Putamen (tissue), 1 donor: ENCODE measurements around the gene PTPRK.

ENCODE experiments used
- DNase-seq: peaks from one replicate; pipeline ENCODE4 v3.0.0-alpha.2; 2016; ENCODE audit warnings: low spot score

Gene PTPRK

DNA sequence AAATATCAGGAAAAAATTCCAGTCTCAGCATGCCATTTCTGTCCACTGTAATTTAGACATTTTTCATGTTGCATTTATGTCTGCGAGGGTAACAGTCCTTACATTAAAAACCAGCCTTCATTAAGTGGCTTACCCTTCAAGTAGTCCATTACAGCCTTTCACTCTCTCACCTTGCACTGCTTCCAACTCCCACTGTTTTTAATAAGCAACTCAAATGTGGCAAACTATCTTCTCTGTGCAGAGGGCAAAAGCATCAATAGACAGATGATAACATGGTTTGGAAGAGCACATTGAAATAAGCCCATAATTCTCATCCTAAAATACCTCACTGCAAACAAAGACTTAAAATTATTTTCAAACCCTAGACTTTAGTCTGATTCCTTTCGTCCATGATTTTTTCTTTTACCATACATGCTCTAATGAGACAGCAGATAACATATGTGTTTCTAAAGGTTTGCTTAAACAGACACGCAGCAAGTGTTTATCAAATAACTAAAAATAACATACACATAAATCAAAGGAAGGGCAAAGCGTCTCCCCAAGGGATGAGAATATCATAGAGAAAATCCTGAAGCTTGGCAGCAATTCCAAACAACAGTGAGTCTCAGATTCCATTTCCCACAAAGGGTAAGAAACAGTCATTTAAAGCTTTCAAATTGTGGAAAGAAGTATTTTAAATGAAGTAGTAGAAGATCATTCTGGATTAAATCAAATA lies 130.4 kb downstream of the PTPRK start:
- DNase-seq, result no peak

DNA sequence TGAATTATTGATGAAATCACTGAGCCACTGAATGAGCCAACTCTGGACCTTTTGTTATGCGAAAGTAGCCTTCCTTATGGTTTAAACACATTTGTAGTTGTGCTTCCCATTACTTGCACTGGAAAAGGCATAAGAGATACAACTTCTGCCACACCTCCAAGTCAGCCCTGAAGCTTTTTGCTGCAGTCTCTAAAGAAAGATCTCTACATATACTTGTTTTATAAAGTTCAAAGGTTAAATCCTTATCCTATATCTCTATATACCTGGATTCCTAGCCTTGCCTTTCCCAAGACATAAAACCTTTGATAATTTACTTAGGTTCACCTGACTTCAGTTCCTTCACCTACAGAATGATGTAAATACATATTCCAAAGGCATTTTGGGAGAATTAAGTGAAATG lies 132.0 kb downstream of the PTPRK start:
- DNase-seq, result no peak

DNA sequence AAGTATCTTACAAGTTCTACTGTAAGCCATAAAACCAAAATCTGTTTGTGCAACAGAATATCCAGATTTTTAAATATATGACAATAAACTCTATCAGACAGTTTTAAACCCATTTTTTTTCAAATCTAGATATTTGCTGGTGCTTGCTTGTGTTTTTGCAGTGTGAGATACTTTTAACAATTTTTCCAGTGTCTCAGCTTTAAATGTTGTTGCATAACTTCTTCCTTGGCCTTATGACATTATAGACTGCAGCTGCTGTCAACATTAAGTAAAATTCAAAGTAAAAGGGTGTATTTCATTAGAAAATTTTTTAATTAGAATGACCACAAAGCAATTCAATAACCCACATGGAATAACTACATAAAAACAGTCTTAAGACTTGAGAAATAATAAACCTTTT lies 139.5 kb downstream of the PTPRK start:
- DNase-seq, result no peak

DNA sequence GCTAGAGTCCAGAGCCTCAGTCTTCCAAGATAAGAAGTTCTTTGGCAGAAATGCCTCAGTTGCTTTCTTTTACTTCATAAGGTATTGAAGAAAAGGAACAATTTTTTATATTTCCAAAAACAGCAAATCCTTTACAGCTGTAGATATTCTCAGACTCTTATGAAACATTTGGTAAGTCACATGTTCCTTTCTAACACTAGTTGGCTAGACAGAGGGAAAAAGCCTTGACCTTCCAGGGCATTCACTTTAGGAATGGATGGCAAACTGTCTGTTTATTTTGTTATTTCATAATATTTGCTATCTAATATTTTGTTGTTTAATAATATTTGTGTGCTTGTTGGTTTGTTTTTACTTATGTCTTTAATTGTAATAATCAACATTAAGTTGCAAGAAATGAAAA lies 140.8 kb downstream of the PTPRK start:
- no peak for DNase-seq

DNA sequence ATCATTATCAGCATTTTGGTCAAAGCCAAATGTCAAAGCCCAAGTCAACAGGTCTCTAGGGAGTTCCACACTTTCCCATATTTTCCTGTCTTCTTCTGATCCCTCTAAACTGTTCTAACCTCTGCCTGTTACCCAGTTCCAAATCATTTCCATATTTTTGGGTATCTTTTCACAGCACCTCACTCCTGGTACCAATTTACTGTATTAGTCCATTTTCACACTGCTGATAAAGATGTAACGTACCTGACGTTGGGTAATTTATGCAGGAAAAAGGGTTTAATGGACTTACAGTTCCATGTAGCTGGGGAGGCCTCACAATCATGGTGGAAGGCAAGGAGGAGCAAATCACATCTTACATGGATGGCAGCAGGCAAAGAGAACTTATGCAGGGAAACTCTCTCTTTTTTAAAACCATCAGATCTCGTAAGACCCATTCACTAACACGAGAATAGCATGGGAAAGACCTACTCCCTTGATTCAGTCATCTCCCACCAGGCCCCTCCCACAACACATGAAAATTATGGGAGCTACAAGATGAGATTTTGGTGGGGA lies 143.4 kb downstream of the PTPRK start:
- DNase-seq, result no peak

DNA sequence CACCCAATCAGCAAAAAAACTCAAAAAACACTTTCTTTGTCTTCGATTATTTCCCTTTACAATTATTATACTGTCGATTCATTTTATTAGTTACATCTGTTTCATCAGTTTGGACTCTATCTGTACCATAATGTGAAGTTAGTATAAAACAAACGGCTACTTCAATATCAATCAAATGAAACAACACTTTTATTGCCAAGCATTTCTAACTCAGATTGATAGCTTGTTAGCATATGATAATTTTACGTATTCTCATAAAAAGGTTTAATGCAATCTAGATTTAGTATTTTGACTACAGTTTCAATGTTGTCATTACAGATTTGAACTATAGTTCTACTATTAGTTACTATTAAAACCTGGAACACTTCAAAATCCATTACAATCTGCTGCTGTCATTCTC lies 149.3 kb downstream of the PTPRK start:
- DNase-seq, result no peak

DNA sequence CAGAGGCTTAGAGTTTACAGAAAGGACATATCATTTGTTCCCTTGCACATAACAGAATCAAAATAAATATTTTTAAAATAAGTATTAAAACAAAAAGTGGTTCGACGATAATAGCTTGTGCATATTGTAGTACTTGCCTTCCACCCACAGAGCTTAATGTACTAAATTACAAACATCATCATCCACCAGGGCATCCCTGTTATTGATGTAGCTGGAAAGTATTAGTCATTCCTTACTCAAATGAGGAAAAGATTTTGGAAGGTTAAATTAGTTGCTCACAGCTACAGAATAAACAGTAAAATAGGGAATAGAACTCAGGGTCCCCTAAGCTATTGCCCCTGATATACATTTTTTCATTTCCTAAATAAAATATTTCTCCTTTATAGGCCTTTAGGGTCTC lies 150.3 kb downstream of the PTPRK start:
- no peak for DNase-seq

DNA sequence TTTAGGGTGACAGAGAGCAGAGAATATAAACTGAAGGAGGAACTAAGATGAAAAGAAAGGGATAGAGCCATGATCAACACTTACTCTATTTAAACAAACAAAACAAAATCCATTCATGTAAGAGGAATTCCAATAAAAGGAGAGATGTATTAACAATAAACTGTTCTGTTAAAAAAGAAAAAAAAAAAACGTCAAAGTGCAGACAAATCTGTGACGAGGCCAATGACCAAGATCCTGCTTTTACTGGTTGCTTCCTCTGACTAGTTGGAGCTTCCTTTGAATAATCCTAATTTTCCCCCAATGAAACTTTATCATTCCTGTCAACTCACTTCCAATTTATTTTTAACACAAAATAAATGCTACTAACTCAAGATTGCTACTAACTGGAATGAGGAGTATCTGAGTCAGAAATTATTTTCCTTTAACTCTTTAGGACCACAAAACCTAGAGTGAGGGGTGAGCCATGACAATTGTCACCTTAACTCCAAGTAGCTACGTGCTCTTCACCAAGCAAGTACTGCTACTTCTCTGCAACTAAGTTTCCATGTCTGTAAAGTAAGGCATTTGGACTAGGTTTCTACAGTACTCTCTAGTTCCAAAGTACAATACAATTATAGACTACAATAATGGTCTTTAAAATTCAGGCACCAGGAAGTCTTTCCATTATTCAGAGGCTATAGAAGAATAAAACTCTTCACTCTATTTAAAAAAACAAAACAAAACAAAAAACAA lies 152.0 kb downstream of the PTPRK start:
- DNase-seq, result no peak

DNA sequence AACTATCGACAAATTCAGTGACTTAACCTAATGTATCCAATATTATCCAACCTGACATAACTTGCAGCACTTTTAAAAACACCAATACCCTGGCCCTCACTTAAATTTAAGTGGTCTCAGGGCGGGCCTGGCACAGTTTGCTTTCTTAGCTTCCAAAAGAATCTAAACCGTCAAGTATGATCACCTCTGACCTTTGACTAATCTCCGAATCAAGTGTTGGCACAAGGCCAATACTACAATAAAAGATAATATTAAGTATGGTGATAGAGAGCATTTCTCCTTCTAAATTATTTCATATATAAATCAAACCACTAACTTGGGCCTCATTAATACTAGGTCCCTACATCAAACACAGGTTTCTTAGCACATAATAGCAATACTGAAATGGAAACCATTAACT lies 153.0 kb downstream of the PTPRK start:
- DNase-seq, result no peak

DNA sequence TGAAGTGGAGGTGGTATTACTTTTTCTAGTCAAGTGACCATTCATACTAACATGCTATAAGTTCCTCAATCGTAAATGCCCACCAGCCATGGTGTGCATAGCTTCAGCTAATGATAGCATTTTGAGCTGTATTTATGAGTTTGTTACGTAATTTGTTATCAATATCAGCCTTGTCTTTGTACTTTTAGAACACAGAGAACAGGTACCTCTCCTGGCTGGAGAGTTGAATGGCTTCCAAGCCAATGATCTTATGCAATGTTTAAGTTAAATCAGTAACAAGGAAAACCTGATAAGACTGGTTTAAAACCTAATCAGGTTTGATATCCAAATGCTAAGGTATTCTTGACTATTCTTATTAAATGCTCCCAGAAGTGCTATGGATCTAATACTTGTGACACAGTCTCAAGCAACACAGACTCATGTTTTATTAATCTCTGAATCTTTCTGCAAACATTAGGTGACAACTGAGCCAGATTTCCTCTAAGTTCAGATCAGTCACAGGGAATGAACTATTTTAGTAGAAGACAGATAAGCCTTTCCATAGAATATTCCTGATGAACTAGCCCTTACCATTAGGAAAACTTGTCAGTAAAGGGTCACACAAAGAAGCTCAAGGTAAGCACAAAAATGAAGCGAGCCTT lies 154.8 kb downstream of the PTPRK start:
- DNase-seq, result no peak

DNA sequence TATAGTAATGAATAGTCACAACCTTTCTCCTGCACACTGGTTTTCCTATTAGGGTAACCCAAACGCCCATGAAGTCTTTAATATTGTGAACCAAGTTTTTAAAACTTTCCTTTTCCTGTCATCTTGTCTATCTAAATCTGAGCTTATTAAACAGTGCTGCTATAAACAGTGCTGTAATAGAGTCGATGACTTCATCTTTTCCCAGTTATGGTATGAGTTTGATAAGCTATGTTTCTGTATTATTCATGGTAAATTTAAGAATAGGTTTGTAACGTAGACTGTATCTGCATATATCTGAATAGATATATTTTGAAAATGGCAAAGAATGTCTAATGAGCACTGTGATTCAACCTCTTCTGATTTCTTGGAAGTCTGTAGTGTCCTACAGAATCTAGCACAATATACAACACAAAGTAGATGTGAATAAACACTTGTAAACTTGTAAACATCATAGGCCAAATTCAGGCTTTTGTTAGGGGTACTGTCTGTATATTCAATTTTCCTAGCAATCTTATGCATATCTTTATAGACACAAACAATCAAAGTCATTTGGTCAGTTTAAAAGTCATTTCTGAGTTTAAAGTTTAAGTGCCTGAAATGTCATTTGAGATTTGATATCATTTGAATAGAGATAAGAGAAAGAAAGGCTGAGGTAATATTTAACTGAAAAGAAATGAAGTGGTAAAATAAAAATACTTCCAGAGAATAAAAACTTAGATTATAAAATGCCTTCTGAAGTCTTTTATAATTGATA lies 155.5 kb downstream of the PTPRK start:
- DNase-seq, result no peak

DNA sequence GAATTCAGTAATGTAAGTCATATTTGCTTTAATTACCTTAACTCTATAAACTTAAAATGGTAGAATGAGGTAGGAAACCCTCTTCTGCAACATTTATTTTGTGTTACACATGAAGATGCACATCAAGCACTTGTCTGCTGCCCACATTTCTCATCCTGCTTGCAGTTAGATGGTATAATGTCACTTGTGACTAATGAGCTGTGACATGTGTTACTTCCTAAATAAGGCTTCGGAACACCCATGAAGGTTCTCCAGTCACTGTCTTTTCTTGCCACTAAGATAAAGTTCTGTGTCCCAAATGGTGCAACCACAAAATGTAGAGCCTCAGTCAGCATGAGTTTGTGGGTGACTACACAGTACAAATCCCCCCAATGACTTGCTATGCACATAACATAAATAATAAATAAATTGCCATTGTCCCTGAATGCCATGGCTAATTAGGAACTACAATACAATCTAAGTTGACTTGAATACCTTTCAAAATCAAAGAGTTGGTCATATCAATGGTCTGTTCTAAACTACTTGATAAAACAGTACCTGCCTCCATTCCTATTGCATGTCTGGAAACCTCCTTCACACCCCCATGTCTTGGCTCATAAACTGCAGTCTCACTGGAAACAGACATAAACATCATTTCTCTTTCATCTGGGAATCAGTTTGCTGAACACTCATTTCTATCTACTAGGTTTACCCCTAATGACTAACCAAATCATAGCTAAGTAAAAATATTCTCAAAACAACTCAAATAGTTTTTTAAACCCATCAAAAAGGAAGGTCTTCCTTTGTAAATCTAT lies 157.2 kb downstream of the PTPRK start:
- DNase-seq, result no peak

DNA sequence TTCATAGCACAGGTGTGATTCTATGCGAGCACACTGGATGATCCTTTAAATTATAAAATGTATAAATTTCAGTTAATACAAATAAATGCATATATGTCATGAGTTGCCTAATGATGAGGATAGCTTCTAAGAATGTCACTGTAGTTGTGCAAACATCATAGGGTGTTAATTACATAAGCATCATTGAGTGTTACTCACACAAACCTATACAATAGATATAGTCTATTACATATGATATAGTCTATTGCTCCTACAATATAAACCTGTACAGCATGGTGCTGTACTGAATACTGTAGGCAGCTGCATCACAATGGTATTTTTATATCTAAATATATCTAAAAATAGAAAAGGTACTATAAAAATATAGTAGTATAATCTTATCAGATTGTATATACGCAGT lies 159.0 kb downstream of the PTPRK start:
- DNase-seq, result no peak

DNA sequence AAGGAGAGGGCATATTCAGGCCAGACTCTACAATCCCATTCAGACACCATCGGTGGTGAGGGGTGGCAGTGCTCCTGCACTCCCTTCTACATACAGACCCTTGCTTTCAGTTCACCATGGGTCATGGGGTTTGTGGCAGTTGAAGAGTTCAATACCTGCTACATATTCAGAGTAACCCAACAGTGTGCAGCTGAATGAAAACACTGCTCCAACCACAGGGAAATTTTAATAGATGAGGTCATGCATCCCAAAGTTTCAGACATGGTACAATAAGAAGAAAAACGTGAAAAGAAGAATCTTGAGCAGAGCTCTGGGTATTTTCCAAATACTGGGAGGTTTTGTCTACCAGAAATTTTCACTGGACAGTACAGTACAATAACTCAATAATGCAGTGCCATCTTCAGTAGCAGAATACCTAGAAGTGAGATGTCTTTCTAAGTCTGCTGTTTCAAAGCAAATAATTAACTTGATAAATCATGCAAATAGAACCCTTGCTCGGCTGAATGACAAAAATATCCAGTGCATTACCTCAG lies 162.1 kb downstream of the PTPRK start:
- no peak for DNase-seq

DNA sequence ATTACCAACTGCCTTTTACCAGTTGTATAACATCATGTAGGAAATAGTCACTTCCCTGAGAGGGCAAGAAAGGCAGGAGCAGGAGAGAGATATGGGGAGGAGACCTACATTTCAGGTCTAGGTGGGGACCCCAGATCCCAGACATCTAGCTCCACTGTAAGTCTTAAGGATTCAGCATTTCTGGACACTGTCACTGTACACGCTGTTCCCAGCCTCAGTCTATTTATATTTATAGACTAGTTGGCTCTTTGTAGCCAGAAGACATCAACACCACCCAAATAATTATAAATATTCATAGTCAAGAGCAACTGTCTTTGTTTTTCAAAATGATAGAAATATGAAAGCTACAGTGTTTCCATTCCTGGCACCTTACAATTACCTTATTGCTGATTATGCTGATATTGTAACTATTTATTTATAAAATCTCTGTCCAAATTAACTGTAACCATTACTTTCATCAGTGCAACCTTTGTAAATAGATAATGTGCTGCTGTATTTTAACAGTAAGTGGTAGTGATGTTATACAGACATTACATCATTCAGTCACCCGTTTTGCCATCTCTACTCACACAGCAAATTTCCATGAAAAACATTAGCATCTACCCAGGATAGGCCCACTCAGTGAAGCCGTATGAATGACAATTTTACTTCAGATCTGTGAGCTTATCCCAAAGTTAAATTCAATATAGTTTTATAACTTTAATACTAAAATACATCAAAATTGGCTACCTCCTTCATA lies 162.8 kb downstream of the PTPRK start:
- no peak for DNase-seq

DNA sequence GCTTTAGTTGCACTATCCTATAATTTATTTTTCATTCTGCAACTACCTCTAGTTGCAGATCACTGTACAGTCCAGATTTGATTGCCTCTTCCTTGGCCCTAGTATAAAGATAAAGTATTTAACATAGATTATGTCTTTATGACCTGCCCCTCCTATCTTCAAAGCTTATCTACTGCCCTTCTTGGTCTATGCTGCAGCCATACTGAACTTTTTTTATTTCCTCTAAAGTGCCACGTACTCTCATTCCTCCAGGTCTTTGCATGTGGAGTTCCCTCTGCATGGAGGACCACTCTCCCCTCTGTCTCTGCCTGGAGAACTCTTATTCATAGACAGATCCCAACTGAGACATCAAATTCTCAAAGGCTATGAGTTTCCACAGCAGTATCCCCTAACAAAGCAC lies 168.0 kb downstream of the PTPRK start:
- DNase-seq, result no peak

DNA sequence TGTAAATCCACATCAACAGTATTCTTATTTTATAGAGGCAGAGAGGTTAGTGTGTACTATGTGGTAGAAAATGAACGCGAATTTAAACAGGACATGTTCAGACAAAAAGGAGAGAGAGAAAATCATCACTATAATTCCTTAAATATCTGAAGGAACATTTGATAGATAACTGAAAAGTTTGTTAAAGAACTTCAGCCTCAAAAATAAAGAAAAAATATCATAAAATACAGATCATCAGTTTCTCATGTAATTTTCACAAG lies 169.2 kb downstream of the PTPRK start:
- no peak for DNase-seq

DNA sequence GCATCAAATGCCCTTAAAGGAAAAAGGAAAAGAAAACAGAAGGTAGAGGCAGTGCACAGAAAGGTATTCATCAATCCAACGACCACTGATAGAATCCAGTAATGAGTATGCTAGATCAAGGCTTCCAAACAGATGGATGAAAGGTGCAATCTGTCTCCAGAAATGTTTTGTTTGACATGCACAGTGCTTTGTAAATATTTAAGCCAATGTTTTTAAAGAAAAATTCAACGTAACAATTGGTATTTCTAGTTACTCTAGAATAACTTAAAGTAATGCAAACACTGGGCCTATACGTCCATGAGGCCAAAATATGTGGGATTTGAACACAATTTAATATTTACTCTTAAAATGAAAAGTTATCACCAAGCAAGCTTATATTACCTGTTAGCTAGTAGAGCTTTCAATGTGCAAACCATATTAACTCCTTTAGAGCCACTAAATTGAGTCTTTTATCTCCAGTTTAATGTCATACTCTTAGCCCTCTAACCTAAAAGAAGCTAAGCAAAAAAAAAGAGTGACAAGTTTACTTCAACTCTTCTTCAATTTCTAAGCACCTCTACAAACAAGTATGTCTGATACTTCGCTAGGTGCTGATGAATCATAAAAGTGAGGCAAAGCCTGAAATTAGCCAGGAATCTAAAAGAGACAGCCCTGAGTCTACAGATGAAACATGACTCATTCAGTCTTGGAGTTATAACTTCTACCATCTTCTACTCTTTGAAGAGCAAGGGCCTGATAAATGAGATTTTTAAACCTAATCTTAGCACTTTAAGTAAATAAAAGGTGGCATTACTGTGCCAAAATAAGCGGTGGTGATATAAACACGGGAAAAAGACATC lies 169.8 kb downstream of the PTPRK start:
- DNase-seq, result no peak

DNA sequence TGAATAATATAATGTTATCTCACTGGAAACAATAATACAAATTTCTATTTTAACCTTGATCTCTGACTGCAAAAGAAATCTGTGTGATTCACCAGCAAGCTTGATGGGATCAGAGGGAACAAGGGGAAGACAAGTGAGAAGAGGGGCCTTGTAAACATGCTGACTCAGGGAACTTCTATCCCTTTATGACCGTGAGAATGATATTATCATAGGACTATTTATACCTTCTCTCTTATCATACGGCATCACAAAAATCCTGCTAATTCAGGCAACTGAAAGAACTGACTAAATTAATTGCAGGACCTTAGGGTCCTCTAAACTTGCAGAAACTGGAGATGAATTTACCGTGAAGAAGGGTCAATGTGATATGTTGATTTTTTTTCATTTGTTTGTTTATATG lies 173.3 kb downstream of the PTPRK start:
- DNase-seq, result no peak

DNA sequence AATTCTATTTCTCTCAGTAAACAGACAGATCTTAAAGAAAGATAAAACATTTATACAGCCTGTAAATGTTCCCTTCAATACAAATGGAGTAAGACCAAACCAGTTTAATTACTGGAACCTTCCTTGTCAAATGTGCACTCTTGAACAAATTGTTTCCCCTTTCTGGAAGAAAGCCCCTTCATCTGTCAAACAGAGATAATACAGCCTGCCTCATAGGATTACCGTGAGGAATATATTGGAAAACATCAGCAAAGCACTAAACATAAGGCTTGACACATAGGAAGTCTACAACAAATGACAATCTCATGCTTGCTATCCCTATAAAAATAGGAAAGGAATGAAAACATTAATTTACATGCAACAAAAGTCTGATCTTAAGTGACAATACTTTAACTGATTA lies 173.8 kb downstream of the PTPRK start:
- no peak for DNase-seq
